HG03066 (cell line): ENCODE data around the gene DOCK7.
A peak's percentile ranks its signal among the peaks of the same experiment; 100 is the strongest.
"Not testable (repeated sequence)": the region's sequence is repeated elsewhere in the genome, so short reads cannot be mapped to it uniquely, and the experiment has no call there.

Experiments used
- ATAC-seq: cut with Tn5 transposase; IDR thresholded peaks from one replicate; pipeline ENCODE4 v1.9.1; 2021; ENCODE audit warnings: low read depth; ENCODE audit not compliant: unreplicated experiment

Gene DOCK7

DNA sequence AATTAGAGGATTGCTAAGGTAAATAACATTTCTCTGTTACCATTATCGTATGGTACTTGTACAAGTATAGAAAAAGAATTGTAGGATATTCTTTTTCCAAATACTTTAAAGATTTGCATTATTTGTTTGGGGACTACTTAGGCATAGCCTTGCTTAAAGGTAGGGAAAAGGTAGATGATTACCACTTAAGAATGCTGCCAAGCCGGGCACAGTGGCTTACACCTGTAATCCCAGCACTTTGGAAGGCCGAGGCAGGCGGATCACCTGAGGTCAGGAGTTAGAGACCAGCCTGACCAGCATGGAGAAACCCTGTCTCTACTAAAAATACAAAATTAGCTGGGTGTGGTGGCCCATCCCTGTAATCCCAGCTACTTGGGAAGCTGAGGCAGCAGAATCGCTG is 10.0 kb upstream of the DOCK7 start:
- ATAC-seq, result not testable (repeated sequence)

GRCh38 chr1:62694479-62694878 is 6.3 kb upstream of the DOCK7 start:
- not testable (repeated sequence) for ATAC-seq

GRCh38 chr1:62693123-62693522 is 4.9 kb upstream of the DOCK7 start:
- ATAC-seq, result no peak

DNA sequence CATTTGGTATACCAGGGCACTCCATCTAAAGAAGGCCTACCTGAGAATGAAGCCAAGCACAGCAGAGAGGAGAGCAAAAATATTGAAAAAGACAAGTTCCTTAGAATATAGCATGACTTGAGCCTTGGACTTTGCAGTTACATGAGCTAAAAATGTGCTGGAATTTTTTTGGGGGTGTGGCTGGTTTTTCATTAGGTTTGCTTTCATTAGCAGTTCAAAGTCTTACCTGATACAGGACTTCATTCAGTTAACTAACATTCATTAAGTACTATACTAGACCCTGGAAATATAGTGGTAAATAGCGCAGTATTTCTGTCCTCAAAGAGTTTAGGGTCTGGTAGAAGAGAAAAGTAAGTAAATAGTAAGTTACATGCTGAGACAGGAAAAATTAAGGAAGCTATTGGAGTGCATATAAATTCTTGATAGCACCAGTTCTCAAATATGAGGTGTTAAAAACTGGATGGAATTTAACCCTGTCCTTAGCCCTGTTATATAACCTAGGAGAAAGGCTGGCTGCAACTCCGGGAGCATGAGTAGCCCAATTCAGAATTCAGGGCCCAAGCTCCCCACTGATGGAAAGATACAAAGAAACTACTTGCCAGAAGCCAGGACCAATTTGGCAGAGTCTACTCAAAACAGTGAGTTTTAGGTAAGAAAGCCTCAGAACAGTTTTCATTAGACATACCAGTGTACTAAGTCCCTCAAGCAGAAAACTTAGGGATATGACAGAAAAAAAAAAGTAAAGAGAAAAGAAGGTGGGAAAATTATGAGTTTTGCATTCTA is 3.1 kb upstream of the DOCK7 start:
- no peak for ATAC-seq

- ATAC-seq, result no peak
These were observed 1.3 kb upstream of the DOCK7 start for GRCh38 chr1:62689524-62689923.

DNA sequence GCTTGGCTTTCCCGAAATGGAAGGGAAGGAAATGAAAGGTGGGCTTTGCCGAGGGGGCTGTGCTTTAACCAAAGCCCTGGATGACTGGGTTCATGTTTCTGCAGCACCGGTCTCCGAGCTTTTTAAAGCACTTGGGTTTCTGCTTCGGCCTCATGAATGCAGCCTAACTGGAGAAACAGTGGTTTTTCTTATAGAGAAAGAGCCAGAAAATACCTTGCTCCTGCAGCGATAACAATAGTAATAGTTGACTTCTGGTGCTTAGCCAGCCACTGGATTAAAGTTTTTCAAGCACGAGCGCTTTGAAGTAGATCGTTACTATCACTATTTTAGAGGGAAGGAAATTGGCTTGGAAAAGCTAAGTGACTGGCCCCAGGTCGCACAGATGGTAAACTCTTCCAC is 500 bp upstream of the DOCK7 start:
- ATAC-seq, result peak; percentile 2

- peak; percentile 33 for ATAC-seq
These were observed 724 bp downstream of the DOCK7 start for GRCh38 chr1:62687421-62687902.

- no peak for ATAC-seq
These were observed 1.4 kb downstream of the DOCK7 start for GRCh38 chr1:62686822-62687221.

DNA sequence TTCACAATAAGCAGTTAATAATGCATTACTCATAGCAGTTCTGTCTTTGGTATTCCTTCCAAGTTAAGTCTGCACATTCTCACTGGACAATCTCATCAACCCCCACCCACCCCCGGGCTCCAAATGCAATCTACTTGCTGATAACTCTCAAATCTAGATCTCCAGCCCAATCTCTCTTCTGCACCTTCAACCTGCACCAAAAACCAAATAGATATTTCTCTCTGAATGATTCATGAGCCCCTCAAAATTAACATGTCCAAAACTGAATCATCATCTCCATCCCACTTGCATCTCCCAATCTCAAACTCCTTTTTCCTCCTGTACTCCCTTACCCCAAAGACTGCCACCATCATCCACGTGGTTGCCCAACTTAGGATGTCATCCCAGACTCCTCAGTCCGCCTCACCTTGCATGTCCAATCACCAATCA is 2.7 kb downstream of the DOCK7 start:
- ATAC-seq, result no peak

DNA sequence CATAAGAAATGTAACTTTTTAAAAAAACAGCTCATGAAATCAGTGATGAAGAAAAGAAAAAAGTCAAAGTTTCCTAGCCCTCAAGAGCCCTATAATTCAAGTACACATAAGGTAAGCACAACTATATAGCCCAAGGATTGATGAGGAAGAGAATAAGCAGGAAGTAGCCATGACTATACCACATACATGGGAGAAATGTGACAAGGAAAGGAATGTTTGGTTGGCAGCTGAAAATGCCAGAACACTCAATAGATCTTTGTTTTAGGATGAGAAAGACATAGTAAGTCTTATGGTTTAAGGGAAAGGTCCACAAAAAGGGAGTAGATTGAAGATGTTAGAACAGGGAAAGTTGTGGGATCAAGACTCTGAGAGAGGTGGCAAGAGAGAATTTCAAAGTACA is 5.7 kb downstream of the DOCK7 start:
- no peak for ATAC-seq

DNA sequence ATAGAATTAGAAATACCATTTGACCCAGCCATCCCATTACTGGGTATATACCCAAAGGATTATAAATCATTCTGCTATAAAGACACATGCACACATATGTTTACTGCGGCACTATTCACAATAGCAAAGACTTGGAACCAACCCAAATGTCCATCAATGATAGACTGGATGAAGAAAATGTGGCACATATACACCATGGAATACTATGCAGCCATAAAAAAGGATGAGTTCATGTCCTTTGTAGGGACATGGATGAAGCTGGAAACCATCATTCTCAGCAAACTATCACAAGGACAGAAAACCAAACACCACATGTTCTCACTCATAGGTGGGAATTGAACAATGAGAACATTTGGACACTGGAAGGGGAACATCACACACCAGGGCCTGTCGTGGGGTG is 7.2 kb downstream of the DOCK7 start:
- not testable (repeated sequence) for ATAC-seq

DNA sequence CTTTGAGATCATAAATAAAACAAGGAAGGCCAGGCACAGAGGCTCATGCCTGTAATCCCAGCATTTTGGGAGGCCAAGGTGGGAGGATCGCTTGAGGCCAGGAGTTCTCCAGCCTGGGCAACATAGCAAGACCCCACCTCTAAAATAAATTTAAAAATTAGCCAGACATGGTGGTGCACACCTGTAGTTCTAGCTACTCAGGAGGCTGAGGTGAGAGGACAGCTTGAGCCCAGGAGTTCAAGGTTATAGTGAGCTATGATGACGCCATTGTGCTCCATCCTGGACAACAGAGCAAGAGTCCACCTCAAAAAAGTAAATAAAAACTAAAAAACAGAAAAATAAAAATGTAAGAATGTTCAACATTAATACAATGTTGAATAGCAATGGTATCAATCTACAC is 10.4 kb downstream of the DOCK7 start:
- ATAC-seq, result not testable (repeated sequence)

DNA sequence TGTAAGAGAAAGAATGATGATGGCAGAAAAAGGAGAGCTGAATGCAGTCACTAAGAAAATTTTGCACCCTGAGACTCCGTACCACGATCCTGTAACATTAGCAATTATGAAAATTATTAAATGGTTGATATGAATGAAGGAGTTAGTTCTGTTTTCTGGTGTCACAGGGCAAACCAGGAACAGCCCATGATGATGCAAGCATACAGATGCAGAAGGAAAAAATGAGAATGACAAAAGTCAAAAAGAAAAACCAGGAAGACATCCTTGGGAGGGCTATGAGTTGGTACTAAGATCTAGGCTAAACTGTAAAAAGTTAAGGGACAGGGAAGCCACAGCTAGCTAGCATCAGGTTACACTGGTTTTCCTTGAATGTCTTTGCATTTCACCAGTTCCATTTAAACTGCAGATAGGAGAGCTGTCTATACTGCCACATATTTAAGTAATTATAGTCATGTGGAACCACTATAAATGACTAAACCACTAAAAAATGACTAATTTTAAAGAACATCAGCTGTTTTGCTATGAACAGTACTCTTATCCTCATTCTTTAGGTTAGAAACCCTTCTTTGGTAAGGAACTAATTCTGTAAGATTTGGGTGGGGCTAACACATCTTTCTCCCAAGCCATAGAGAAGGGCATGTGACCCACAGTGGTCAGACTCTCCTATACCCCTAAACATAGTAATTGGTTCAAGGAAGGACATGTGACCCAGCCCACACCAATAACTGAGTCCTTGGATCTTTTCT is 11.4 kb downstream of the DOCK7 start:
- no peak for ATAC-seq

DNA sequence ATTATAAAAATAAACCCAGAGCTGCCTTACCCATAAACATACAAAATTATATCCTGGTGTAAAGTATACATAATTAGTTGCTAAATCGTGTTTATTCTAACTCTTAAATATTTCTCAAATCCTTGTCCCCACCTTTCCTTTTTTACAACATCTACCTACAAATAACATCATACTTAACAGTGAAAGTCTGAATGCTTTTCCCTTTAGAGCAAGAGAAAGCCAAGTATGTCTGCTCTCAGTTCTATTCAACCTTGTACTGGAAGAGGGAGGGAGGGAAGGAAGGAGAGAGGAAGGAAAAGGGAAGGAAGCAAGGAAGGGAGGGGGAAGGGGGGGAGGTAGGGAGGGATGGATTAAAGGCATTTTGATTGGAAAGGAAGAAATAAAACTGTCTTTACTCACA is 14.6 kb downstream of the DOCK7 start:
- ATAC-seq, result no peak

- no peak for ATAC-seq
These were observed 16.2 kb downstream of the DOCK7 start for GRCh38 chr1:62672029-62672428.

DNA sequence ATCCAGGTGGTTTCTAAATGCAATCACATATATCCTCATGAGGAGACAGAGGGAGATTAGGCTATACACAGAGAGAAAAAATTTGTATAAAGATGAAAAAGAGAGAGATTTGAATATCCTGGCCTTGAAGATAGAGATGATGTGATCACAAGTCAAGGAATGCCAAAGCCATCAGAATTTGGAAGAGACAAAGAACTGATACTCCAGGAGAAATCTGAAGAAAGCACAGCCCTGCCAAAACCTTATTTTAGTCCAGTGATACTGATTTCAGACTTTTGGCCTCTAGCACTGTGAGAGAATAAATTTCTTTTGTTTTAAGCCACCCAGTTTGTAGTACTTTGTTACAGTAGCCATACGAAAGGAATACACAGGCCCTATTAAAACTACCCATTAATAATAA is 33.4 kb downstream of the DOCK7 start:
- no peak for ATAC-seq

- no peak for ATAC-seq
These were observed 35.8 kb downstream of the DOCK7 start for GRCh38 chr1:62652387-62652786.

DNA sequence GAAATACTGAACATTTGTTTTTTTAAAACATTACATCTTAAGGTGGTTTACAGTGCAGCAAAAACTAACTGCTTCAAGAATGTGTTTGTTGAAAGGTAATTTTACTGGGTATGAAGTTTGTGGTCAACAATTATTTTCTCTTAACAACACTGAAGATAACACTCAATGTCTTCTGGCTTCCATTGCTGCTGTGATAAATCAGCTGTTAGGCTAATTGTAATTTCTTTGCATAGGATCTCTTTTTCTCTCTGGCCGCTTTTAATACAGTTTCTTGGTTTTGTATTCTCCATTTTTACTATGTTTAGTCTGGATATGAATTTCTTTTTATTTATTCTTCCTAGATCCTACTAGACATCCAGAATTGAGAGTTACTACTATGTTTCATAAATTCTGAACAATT is 44.9 kb downstream of the DOCK7 start:
- no peak for ATAC-seq

DNA sequence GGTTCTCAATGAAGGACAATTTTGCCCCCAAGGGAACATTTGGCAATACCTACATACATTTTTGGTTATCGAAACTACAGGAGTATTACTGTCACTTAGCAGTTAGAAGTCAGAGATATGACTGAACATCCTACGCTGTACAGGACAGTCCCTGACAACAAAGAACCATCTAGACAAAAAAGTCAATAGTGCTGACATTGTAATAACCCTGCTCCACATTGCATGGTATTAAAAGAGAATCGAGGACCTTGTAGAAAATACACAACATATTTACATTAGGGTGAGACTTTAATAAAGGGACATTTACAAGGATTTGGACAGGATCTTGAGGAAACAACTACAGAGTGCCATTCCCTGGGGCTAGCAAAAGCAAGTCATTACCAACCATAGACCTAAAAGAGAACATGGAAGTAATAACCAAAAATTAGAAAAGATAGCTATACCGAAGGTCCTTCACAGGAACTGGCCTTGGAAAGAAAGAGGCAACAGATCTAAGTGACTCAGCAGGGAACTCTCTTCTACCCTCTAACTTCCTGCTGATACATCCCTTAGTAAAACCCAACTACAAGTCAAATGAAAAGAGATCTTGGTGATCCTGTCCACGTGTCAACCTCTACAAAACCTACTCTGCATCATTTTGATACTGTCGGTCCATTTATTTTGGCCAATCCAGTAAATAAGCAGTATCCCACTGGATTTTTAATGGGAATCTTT is 50.6 kb downstream of the DOCK7 start:
- no peak for ATAC-seq

DNA sequence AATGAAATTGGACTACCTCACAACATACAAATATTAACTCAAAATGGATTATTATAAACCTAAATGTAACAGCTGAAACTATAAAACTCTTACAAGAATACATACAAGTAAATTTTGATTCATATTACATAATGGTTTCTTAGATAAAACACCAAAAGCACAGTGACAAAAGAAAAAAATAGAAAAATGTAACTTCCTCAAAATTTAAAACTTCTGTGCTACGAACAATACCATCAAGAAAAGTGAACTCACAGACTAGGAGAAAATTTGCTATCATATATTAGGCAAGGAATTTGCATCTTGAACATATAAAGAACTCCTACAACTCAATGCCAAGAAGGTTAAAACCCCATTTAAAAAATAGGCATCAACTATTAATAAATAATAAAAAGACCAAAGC is 59.7 kb downstream of the DOCK7 start:
- no peak for ATAC-seq

- peak; percentile 51 for ATAC-seq
These were observed 62.8 kb downstream of the DOCK7 start for GRCh38 chr1:62625415-62625814.
